Neuronal stem cell (in vitro differentiated cells): Measurements from ENCODE around the gene CD22.
A peak's percentile ranks its signal among the peaks of the same experiment; 100 is the strongest.

ENCODE experiments used
- DNase-seq: peaks from one replicate; pipeline ENCODE4 v3.0.0-alpha.2; 2013; ENCODE audit warnings: low spot score
- H2AFZ ChIP-seq: one replicate; pipeline ENCODE4 v1.6.1; 2013; ENCODE audit warnings: mild to moderate bottlenecking, low read length, inconsistent platforms
- H2AK5ac ChIP-seq: 2 replicates; pipeline ENCODE4 v1.6.1; 2013; ENCODE audit warnings: low read depth, mild to moderate bottlenecking, inconsistent platforms, low read length, moderate library complexity, mixed read lengths
- H2BK120ac ChIP-seq: 2 replicates; pipeline ENCODE4 v1.6.1; 2013; ENCODE audit warnings: low read depth, mild to moderate bottlenecking, inconsistent platforms, low read length, moderate library complexity, mixed read lengths
- H2BK12ac ChIP-seq: one replicate; pipeline ENCODE4 v1.6.1; 2013; ENCODE audit warnings: low read length, inconsistent platforms
- H2BK15ac ChIP-seq: 2 replicates; pipeline ENCODE4 v1.6.1; 2013; ENCODE audit warnings: mild to moderate bottlenecking, low read length, inconsistent platforms, mixed read lengths
- H2BK5ac ChIP-seq: one replicate; pipeline ENCODE4 v1.6.1; 2013; ENCODE audit warnings: inconsistent platforms, mild to moderate bottlenecking, low read length, moderate library complexity
- H3K14ac ChIP-seq: one replicate; pipeline ENCODE4 v1.6.1; 2013; ENCODE audit warnings: low read length, inconsistent platforms
- H3K18ac ChIP-seq: 2 replicates; pipeline ENCODE4 v1.6.1; 2013; ENCODE audit warnings: low read length, inconsistent platforms
- H3K23ac ChIP-seq: 2 replicates; pipeline ENCODE4 v1.6.1; 2013; ENCODE audit warnings: low read depth, mild to moderate bottlenecking, mixed read lengths, low read length, inconsistent platforms; ENCODE audit not compliant: poor library complexity
- H3K27ac ChIP-seq: replicated peaks from 3 replicates; pipeline ENCODE4 v1.5.1; 2013; ENCODE audit warnings: low read length, inconsistent platforms
- H3K27me3 ChIP-seq, 3 experiments: 2 replicates each; pipeline ENCODE4 v1.6.1; 2013; ENCODE audit warnings: low read length in 3 of 3, mild to moderate bottlenecking in 2 of 3, inconsistent platforms in 1 of 3, low read depth in 1 of 3, mixed read lengths in 1 of 3, moderate library complexity in 1 of 3; ENCODE audit not compliant: control insufficient read depth in 3 of 3, insufficient read depth in 3 of 3
- H3K36me3 ChIP-seq, 2 donors: replicated peaks in 1 of 2; 2 replicates each; pipeline ENCODE4 v1.6.1; 2013; ENCODE audit warnings: low read length in 2 of 2; ENCODE audit not compliant: control insufficient read depth in 2 of 2, insufficient read depth in 2 of 2
- H3K4ac ChIP-seq: 2 replicates; pipeline ENCODE4 v1.6.1; 2013; ENCODE audit warnings: inconsistent platforms, mild to moderate bottlenecking, low read length, moderate library complexity
- H3K4me1 ChIP-seq, 2 donors: 1 replicate in 1 of 2; 2 replicates in 1 of 2; pipeline ENCODE4 v1.6.1; 2013; ENCODE audit warnings: low read length in 2 of 2, low read depth in 1 of 2; ENCODE audit not compliant: control insufficient read depth in 2 of 2, insufficient read depth in 1 of 2
- H3K4me2 ChIP-seq: one replicate; pipeline ENCODE4 v1.6.1; 2013; ENCODE audit warnings: mild to moderate bottlenecking, low read length, inconsistent platforms; ENCODE audit not compliant: insufficient read depth, poor library complexity, severe bottlenecking
- H3K4me3 ChIP-seq, 2 donors: 2 replicates each; pipeline ENCODE4 v1.5.1; 2013; ENCODE audit warnings: low read length in 2 of 2, mild to moderate bottlenecking in 2 of 2, inconsistent platforms in 1 of 2, moderate library complexity in 1 of 2
- H3K79me1 ChIP-seq: one replicate; pipeline ENCODE4 v1.6.1; 2013; ENCODE audit warnings: low read depth, mild to moderate bottlenecking, inconsistent platforms, low read length, moderate library complexity
- H3K9ac ChIP-seq: one replicate; pipeline ENCODE4 v1.6.1; 2013; ENCODE audit warnings: mild to moderate bottlenecking, low read depth, low read length, inconsistent platforms; ENCODE audit not compliant: poor library complexity
- H3K9me3 ChIP-seq, 2 donors: replicated peaks in 1 of 2; 2 replicates each; pipeline versions ENCODE3 to v1.6.1; 2013; ENCODE audit warnings: low read length in 2 of 2, mild to moderate bottlenecking in 2 of 2, inconsistent platforms in 1 of 2, low read depth in 1 of 2, mixed read lengths in 1 of 2, moderate library complexity in 1 of 2; ENCODE audit not compliant: control insufficient read depth in 2 of 2, insufficient read depth in 1 of 2
- H4K8ac ChIP-seq: one replicate; pipeline ENCODE4 v1.6.1; 2013; ENCODE audit warnings: low read depth, mild to moderate bottlenecking, inconsistent platforms, low read length, moderate library complexity
- H4K91ac ChIP-seq: one replicate; pipeline ENCODE4 v1.6.1; 2013; ENCODE audit warnings: low read length, low read depth, mild to moderate bottlenecking, inconsistent platforms; ENCODE audit not compliant: poor library complexity
- WGBS, 2 donors: extraction: QIAGEN DNeasy Blood & Tissue Kit; methylation state at CpG; one replicate each; pipeline ENCODE4 v1.1.7; 2013; ENCODE audit warnings: missing lambda C conversion rate in 2 of 2, mixed read lengths in 1 of 2; ENCODE audit not compliant: insufficient read length in 2 of 2, insufficient replicate concordance in 1 of 2; ENCODE audit errors: extremely low coverage in 2 of 2; 5-methylcytosine and 5-hydroxymethylcytosine counted together

CD22 gene

GRCh38 chr19:35310811-35311465 lies 18.0 kb upstream of the CD22 start:
- Histone ChIP-seq H3K36me3 (no peaks in the 10 kb centered on the region), H3K27me3 (peaks cover 0 to 13% (median 0%) of the 10 kb centered on the region in 3 experiments), H2BK120ac (no peak overlapping the region), H3K27ac (no peak overlapping the region), H3K4me1 (peaks cover 3 to 4% of the 10 kb centered on the region in 2 donors), H4K91ac (no peak overlapping the region), H3K18ac (no peak overlapping the region), H3K23ac (no peak overlapping the region), H2AK5ac (no peak overlapping the region), H2AFZ (no peak overlapping the region), H3K9ac (no peak overlapping the region), H2BK12ac (no peak overlapping the region), H4K8ac (no peak overlapping the region), H3K4me2 (no peak overlapping the region), H3K14ac (peak overlapping the region; percentile 21), H2BK5ac (no peak overlapping the region), H3K4me3 (no peak overlapping the region), H3K9me3 (no peaks in the 10 kb centered on the region), H3K79me1 (no peaks in the 10 kb centered on the region), H3K4ac (no peak overlapping the region), H2BK15ac (no peak overlapping the region)
- no CpG with 5 or more reads among the region's 10 CpGs for WGBS, 2 donors
- no peak for DNase-seq

GRCh38 chr19:35311901-35312665 lies 16.9 kb upstream of the CD22 start:
- H3K4me3 ChIP-seq: no peak overlapping the region
- H3K23ac ChIP-seq: peak overlapping the region; percentile 75
- H3K79me1 ChIP-seq: no peaks in the 10 kb centered on the region
- H3K18ac ChIP-seq: peak overlapping the region; percentile 80
- no peak overlapping the region for H3K27ac ChIP-seq
- DNase-seq: no peak
- peak overlapping the region; percentile 17 for H2BK5ac ChIP-seq
- peaks cover 0 to 13% (median 0%) of the 10 kb centered on the region in 3 experiments for H3K27me3 ChIP-seq
- peak overlapping the region; percentile 21 for H3K14ac ChIP-seq
- no peaks in the 10 kb centered on the region for H3K36me3 ChIP-seq
- H3K4me1 ChIP-seq: peaks cover 3 to 4% of the 10 kb centered on the region in 2 donors
- H3K4me2 ChIP-seq: no peak overlapping the region
- WGBS, 2 donors: no CpG with 5 or more reads among the region's 21 CpGs
- peak overlapping the region; percentile 22 for H2AFZ ChIP-seq
- H3K9ac ChIP-seq: no peak overlapping the region
- H4K8ac ChIP-seq: no peak overlapping the region
- H4K91ac ChIP-seq: no peak overlapping the region
- H3K9me3 ChIP-seq: no peaks in the 10 kb centered on the region
- peak overlapping the region; percentile 11 for H3K4ac ChIP-seq
- H2BK12ac ChIP-seq: peak overlapping the region; percentile 31
- peak overlapping the region; percentile 58 for H2BK15ac ChIP-seq
- H2BK120ac ChIP-seq: no peak overlapping the region
- H2AK5ac ChIP-seq: peak overlapping the region; percentile 75

GRCh38 chr19:35313587-35313986 lies 15.4 kb upstream of the CD22 start:
- H3K79me1 ChIP-seq: no peaks in the 10 kb centered on the region
- no peak overlapping the region for H2AK5ac ChIP-seq
- no peaks in the 10 kb centered on the region for H3K36me3 ChIP-seq
- H3K18ac ChIP-seq: no peak overlapping the region
- no peak overlapping the region for H3K9ac ChIP-seq
- no peak for DNase-seq
- no peak overlapping the region for H3K4me2 ChIP-seq
- peak overlapping the region; percentile 28 for H2BK120ac ChIP-seq
- H2BK12ac ChIP-seq: no peak overlapping the region
- H3K27ac ChIP-seq: no peak overlapping the region
- no peak overlapping the region for H3K14ac ChIP-seq
- H3K27me3 ChIP-seq: peaks cover 0 to 13% (median 0%) of the 10 kb centered on the region in 3 experiments
- H3K4me3 ChIP-seq: no peak overlapping the region
- no peak overlapping the region for H2BK15ac ChIP-seq
- no CpG with 5 or more reads among the region's 7 CpGs for WGBS, 2 donors
- no peaks in the 10 kb centered on the region for H3K9me3 ChIP-seq
- H4K91ac ChIP-seq: no peak overlapping the region
- no peak overlapping the region for H3K23ac ChIP-seq
- H4K8ac ChIP-seq: peak overlapping the region; percentile 98
- H2AFZ ChIP-seq: no peak overlapping the region
- peak overlapping the region; percentile 87 for H2BK5ac ChIP-seq
- peaks cover 3 to 4% of the 10 kb centered on the region in 2 donors for H3K4me1 ChIP-seq
- H3K4ac ChIP-seq: no peak overlapping the region

- Histone ChIP-seq H4K91ac (no peak overlapping the region), H2BK12ac (no peak overlapping the region), H2BK15ac (no peak overlapping the region), H2AFZ (no peak overlapping the region), H3K4me1 (peaks cover 3% of the 10 kb centered on the region in 2 donors), H2AK5ac (no peak overlapping the region), H3K23ac (no peak overlapping the region), H3K4me2 (no peak overlapping the region), H3K27me3 (peaks cover 0 to 13% (median 0%) of the 10 kb centered on the region in 3 experiments), H3K27ac (no peak overlapping the region), H4K8ac (no peak overlapping the region), H3K4ac (no peak overlapping the region), H3K79me1 (no peaks in the 10 kb centered on the region), H2BK120ac (no peak overlapping the region), H3K36me3 (no peaks in the 10 kb centered on the region), H3K18ac (no peak overlapping the region), H3K14ac (no peak overlapping the region), H3K9me3 (no peaks in the 10 kb centered on the region), H3K9ac (no peak overlapping the region), H2BK5ac (no peak overlapping the region), H3K4me3 (no peak overlapping the region)
- no CpG with 5 or more reads among the region's 8 CpGs for WGBS, 2 donors
- no peak for DNase-seq
Measured at GRCh38 chr19:35314031-35314430, 15.0 kb upstream of the CD22 start.
